GM11168 (cell line): ENCODE measurements around the gene RAD51B.
"Not testable (repeated sequence)": the region's sequence is repeated elsewhere in the genome, so short reads cannot be mapped to it uniquely, and the experiment has no call there.

Experiments used
- in situ Hi-C: fragments of 300-500 bp; cut with MboI; formaldehyde crosslinking; loops from one replicate; pipeline ENCODE4 v1.12.0; 2022; ENCODE audit warnings: low sequenced_read_pairs; ENCODE audit not compliant: unreplicated experiment

The RAD51B gene

GRCh38 chr14:67819563-67820421 is at the start of gene RAD51B:
RAD51B (plus strand) TSS chr14:67819779.
- in situ Hi-C loops: no loop called here

DNA sequence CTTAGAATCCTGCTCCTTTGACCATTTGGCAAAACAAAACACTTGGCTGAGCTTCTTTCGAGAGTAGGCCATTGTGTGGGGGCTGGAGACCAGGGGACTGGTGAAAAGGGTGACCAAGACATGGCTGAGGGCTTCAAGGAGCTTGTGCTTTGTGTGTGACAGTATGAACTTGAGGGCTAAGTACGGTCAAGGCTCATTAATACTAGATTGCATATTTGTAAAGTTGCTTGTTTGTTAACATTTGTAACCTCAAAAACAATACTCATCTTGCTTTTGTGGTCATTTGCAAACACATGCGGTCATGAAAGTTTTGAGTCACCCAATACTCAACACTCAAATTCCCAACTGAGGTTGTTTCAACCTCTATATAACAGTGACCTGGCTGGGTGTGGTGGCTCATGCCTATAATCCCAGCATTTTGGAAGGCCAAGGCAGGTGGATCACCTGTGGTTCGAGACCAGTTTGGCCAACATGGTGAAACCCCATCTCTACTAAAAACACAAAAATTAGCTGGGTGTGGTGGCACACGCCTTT is 45.7 kb upstream of the RAD51B start:
- in situ Hi-C loops: no loop called here

DNA sequence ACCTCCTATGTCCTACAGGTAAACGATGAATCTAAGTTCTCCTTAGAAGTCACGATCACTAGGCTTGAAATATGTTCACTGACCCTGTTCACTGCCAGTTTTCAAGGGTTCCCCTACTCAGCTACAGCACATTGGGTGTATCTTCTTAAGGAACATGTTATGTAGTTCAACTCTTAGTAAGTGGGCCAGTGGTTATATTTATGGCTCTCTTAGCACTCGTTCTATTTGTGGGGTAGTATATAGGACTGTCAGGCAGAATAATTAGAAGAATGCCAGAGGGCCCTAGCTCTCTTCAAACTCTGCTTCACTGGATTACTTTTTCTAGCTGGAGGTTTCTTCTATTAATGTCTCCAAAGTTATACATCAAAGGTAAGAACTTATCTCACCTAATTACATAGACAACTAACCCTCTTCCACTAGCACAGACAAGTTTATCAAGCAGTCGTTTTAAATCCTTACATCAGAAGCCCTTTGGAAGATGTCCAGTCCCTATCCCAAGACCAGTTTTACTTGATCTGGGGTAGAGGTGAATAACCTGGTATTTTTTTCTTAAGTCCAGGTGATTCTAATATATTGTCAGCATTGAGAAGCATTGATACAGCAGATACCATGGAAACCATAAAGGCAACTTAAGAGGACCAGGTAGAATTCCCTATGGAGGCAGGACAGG is 42.8 kb upstream of the RAD51B start:
- in situ Hi-C loops: no loop called here

- in situ Hi-C loops: no loop called here
These were observed 40.8 kb upstream of the RAD51B start for GRCh38 chr14:67778792-67779191.

DNA sequence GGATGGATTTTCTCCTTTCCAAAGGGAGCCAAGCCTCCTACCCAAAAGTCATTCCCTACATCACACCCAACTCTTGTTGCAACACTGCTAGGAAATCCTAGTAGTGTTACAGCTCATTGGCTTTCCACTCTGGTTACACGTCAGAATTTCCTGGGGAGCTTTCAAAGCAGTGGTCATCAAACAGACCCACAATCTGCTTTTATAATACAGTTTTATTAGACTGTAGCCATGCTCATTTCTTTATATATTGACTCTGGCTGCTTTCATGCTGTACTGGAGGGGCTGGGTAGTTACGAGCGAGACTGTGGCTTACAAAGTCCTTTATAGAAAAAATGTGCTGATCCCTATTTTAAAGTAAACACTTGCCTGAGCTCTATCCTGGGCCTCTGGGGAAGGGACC is 37.5 kb upstream of the RAD51B start:
- in situ Hi-C loops: no loop called here

GRCh38 chr14:67784244-67784823 is 35.2 kb upstream of the RAD51B start:
- in situ Hi-C loops: no loop called here

GRCh38 chr14:67785270-67786109 is 34.1 kb upstream of the RAD51B start:
- in situ Hi-C loops: no loop called here

GRCh38 chr14:67787673-67788072 is 31.9 kb upstream of the RAD51B start:
- in situ Hi-C loops: no loop called here

DNA sequence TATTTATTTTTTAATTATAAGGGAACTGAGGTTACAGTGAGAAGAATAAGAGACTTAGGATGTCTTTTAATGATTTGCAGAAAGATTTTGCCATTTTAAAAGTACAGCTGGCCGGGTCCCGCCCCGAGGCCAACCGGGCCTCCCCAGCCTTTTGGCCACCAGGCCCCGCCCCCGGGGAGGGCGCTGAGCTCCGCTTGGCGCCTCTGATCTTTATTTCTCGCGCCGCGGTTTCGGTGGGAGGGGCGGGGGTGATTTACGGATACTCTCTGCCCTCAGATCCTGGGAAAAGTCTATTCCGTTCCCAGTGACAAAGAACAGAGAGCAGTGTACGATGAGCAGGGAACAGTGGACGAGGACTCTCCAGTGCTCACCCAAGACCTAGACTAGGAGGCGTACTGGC is 20.8 kb upstream of the RAD51B start:
- in situ Hi-C loops: no loop called here

- in situ Hi-C loops: no loop called here
These were observed 18.8 kb upstream of the RAD51B start for GRCh38 chr14:67800743-67801142.

GRCh38 chr14:67806246-67806645 is 13.3 kb upstream of the RAD51B start:
- in situ Hi-C loops: no loop called here

- in situ Hi-C loops: no loop called here
These were observed 4.8 kb upstream of the RAD51B start for GRCh38 chr14:67814821-67815220.

GRCh38 chr14:67815573-67816225 is 3.9 kb upstream of the RAD51B start:
- in situ Hi-C loops: no loop called here

DNA sequence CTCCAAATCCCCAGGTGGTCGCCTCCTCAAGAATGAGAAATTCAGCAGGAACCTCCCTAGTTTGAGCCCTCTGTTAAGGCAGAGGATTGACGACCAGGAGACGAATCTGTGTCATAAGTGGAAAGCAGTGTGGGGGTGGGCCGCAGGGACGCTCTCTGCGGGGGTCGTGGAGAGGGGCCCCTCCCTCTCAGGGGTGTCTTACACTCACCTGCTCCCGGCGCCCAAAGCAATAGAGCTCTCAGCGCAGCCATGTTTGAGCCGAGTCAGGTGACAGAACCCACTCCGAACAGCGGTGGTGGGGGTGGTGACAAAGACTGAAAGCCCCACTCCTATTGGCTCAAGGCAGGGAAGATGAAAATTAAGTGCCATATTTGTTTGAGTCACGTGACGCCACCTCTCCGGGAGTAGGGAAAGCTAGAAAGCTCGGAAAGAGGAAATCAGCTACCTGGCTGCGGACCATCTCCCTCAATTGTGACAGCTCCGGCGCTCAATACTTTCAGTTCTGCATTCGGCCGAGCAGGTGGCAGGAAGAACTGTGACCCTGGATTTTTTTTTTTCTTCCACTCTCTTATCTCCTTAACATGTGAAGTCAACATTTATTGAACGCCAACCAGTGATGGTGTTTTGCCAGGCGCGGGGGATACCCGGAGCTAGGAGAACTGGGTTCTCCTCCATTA is 3.1 kb upstream of the RAD51B start, which contains the start of gene ZFYVE26:
TSS of gene ZFYVE26 (minus strand) at position 265 of the 677 bp plus-strand sequence. CDS start 627 bp downstream, outside the sequence.
- in situ Hi-C loops: no loop called here

DNA sequence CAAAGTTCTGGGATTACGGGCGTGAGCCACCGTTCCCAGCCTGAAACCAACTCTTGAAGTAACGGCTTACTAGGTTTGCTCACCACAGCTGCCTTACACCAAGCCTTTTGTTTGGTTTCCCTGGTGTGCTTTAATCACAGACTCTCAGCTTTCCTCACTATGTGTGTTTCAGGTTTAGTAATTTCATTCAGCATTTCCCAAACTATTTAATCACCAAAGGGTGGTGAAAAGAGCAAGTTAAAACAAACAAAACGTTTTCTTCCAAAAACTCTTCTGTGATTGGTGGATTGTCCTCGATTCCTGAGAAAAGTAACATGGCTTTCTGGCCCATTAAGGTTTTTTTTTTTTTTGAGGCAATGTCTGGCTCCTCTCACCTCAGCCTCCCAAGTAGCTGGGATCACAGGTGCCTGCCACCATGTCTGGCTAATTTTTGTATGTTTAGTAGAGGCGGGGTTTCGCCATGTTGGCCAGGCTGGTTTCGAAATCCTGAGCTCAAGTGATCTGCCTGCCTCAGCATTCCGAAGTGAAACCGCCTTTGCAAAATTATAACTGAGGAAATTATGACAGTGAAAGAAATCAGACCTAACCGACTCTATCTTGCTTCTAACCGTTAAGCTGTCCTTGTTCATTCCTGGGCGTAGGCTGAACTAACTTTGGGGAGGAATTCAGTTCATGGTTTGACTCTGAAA is 1.7 kb upstream of the RAD51B start:
- in situ Hi-C loops: no loop called here

- in situ Hi-C loops: not testable (repeated sequence)
These were observed 1.1 kb upstream of the RAD51B start for GRCh38 chr14:67818476-67818875.

- in situ Hi-C loops: no loop called here
These were observed 921 bp downstream of the RAD51B start for GRCh38 chr14:67820428-67820971.

- in situ Hi-C loops: no loop called here
These were observed 1.5 kb downstream of the RAD51B start for GRCh38 chr14:67821121-67821520.
